Frontal cortex (tissue), 4 donors: Measurements from ENCODE around the gene NFE2L1. TPM values are rescaled to one million over a fixed set of nuclear protein-coding genes. Genes with fewer than 3 reads are reported as not detected.
"Not testable (repeated sequence)": the region's sequence is repeated elsewhere in the genome, so short reads cannot be mapped to it uniquely, and the experiment has no call there.

Experiments used
- DNase-seq, 2 donors: peaks; one replicate each; pipeline ENCODE4 v3.0.0; 2012; ENCODE audit warnings: low spot score in 2 of 2
- FAIRE-seq: peaks from 2 replicates; lab custom pipeline; 2012; peaks lifted over from hg19 to GRCh38; lab: Jason Lieb, UNC
- total RNA-seq: library from RNA; depleted of rRNA; stranded (reverse); fragments of >200 nt; gene quantifications from one replicate; pipeline ENCODE4 v1.2.3, GENCODE V29; 2014
- donor health status: control.
- donor health status: control.
- donor health status: control.

The NFE2L1 gene
- total RNA-seq, 1 donor from 2014 or later: 22.4 TPM

- DNase-seq (no peak), FAIRE-seq (no peak)
Measured at GRCh38 chr17:48062273-48062672, 14.1 kb downstream of the NFE2L1 start.

DNA sequence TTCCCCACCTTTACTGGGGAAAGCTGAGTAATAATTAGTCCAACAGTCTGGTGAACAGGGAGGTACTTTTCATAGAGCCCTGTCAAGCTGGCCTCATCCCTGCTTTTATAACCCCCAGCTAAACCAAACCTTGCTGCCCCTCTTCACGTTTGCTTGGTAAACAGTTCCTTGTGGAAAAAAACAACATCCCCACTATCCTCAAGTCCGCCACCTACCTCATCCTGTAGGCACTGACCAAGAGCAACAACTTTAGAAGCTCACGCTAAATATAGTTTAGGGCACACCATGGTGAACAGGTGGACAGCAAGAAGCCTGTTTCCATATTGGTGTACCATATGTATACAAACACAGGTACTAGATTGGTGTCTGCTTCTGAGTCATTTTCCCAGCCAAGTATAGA lies 16.5 kb downstream of the NFE2L1 start:
- no peak for DNase-seq
- FAIRE-seq: no peak

DNA sequence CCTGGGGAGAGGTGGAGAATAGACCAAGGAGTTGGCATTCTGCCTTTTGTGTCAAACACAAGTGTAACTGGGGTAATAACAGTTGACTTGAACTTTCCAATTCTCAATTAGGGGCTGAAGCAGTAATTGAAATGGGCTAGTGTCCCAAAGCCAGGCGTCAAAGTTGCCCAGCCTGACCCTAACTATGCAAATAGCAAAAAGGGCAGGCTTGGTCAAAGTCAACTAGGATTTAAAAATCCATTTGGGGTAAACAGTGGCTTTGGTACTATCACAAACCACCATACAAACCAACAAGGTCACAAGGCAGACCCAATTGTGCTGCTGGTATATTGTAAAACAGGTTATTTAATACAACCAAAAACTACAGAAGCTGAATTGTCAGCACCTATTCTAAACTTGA lies 18.0 kb downstream of the NFE2L1 start:
- no peak for FAIRE-seq
- DNase-seq: no peak

DNA sequence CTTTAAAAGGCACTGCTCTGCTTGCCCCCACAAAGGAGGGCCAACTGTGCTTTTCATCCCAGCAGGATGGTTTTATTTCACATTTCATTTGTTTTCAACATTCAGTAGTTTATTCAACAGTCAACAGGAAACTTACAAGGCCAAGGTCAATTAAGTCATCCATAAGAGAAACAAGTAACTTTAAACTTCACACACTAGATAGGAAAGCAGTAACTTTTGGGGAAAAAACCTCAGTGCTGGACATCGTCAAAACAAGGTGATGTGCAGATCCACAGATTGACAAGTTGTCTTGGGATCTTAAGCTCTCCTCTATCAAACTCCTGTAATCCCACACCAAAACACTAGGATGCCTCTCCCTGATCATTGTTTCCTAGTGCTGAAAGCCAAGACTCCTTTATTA lies 18.5 kb downstream of the NFE2L1 start:
- no peak for DNase-seq
- no peak for FAIRE-seq

- no peak for FAIRE-seq
- no peak for DNase-seq
Measured at GRCh38 chr17:48067245-48067644, 19.1 kb downstream of the NFE2L1 start.

- not testable (repeated sequence) for FAIRE-seq, DNase-seq
Measured at GRCh38 chr17:48067808-48068207, 19.6 kb downstream of the NFE2L1 start.

DNA sequence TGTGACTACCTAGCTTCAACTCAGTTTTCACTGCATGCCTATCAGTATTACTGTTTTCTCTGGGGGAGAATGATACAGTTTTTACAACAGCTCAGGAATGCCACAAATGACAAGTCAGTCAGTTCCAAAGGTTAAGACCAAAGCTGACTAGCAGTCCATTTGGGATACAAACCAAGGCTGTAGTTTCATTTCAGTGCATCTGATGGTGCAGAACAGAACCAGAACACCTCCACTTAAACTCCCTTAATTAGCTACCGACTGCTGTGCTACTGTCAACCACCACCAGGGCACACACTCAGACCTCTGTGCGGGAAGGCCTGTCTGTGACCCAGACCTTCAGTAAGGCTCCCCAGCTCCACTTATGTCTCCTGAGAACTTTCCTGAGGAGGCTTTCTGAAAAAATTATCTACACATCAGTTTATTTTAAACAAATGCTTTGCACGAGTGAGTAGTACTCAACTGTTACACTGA lies 20.4 kb downstream of the NFE2L1 start:
- DNase-seq: no peak
- FAIRE-seq: no peak

- DNase-seq (no peak), FAIRE-seq (no peak)
Measured at GRCh38 chr17:48070195-48070594, 22.0 kb downstream of the NFE2L1 start.

DNA sequence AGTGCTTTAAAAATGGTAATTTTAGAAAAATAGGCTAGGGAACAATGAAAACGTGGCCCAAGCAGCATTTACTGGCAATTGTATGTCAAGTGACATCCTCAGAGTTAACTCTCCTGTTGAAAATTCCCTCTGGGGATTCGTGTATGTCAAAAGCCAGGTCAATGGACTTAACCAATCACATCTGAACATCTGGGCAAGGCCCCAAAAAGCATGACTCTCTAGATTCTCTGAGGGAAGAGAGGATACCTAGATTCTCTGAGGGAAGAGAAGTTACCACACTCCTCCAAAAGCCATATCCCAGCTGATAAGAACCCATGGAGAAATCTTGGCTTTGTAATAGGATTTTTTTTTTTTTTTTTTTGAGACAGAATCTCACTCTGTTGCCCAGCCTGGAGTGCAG lies 23.5 kb downstream of the NFE2L1 start:
- DNase-seq (no peak), FAIRE-seq (no peak)

- FAIRE-seq, DNase-seq: not testable (repeated sequence)
Measured at GRCh38 chr17:48072811-48073210, 24.7 kb downstream of the NFE2L1 start.

- not testable (repeated sequence) for FAIRE-seq
Measured at GRCh38 chr17:48073566-48074094, 25.5 kb downstream of the NFE2L1 start.

DNA sequence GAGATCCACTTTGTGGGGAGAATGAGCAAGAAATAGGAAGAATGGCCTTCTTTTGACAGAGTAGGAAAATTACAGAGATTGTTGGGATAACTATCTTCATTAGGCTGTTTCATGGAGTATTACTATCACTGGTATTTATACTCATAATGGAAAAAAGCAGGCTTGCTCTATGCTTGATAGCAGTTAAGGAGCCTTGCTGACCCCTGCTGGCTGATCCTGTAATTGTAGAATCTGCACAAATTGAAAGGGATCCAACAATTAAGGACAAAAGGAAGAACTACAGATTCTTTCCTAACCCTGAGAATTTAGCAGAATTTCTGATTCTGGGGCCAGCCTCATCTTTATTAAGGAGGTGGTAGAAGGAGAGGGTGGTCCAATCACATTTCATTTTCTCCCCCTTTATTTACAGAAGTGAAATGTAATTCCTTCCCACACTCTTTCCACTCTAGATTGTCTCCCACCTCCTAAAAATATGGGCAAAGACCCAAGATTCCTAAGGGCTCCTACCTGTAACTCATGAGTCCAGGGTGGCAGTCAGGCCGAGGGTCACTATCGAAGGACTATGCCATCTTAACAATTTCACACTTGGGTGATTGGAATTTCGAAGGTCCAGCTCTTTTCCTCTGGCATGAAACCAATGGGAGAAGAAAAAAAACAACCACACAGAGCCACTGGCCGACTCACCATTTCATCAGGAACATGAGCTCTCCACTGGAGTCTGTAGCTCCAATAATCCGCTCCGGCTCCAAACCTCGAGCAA lies 26.3 kb downstream of the NFE2L1 start:
- FAIRE-seq (no peak), DNase-seq (peak in 1 of 2 donors; percentile 58)

More at GRCh38 chr17:48073566-48074094, 25.5 kb downstream of the NFE2L1 start:
- not testable (repeated sequence) for DNase-seq

DNA sequence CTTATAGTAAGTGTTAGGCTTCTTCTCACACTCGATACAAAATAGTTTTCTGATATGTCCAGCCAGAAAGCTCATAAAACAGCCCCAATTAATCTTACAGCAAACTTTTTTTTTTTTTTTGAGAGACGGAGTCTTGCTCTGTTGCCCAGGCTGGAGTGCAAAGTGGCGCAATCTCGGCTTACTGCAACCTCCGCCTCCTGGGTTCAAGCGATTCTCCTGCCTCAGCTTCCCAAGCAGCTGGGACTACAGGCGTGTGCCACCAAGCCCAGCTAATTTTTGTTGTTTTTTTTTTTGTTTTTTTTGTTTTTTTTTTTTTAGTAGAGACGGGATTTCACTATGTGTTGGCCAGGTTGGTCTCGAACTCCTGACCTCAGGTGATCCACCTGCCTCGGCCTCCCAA lies 29.0 kb downstream of the NFE2L1 start:
- DNase-seq, FAIRE-seq: not testable (repeated sequence)

- DNase-seq (no peak), FAIRE-seq (no peak)
Measured at GRCh38 chr17:48081858-48082257, 33.7 kb downstream of the NFE2L1 start.

DNA sequence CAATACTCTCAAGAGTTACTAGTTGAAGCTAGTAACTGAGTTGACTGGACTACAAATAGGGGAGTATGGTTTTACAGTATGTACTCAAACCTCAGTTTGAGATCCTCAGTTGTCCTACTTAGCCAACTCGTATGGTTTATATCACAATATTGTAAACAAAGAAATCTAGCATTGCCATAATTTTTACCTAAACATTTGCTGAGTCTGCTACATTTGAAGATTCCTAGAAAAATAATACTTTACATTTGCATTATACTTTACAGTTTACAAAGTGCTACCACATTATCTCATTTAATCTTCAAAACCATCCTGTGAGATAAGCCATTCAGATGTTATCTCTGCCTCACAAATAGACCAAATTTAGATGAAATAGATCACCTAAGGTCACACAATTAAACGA lies 36.8 kb downstream of the NFE2L1 start:
- no peak for DNase-seq
- no peak for FAIRE-seq

- DNase-seq: no peak
- no peak for FAIRE-seq
Measured at GRCh38 chr17:48093341-48094045, 45.3 kb downstream of the NFE2L1 start.

- DNase-seq (no peak), FAIRE-seq (no peak)
Measured at GRCh38 chr17:48095611-48096010, 47.5 kb downstream of the NFE2L1 start.

DNA sequence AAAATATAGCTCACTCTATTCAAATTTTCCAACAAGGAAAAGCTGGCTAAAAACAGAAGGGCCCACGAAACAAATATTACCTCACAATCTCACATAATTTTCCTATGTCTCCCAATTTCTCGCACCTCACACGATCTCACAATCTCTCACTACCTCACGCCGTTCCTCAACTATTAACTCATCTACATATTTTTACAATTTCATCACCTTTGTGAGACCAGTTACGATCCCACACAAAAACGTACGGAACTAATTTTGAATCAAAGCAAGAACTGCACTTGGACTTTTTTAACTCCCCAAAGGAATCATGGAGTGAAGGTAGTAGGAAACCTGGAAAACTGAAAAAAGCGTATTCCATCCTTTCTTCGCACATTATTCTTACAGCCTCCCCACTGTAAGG lies 52.0 kb downstream of the NFE2L1 start:
- DNase-seq: no peak
- no peak for FAIRE-seq

GRCh38 chr17:48100591-48101011 lies 52.4 kb downstream of the NFE2L1 start:
- DNase-seq (no peak), FAIRE-seq (no peak)

- no peak for FAIRE-seq
- DNase-seq: peak; percentile 85 to 91
Measured at GRCh38 chr17:48101012-48101720, 53.0 kb downstream of the NFE2L1 start, which contains the start of gene CBX1. Gene CBX1, minus strand, starts transcription at chr17:48101478. Its CDS starts 24,474 bp downstream, at chr17:48077004.
